AG20443 (cell line): ENCODE measurements around the gene TP53BP2.
"Not testable (repeated sequence)": the region's sequence is repeated elsewhere in the genome, so short reads cannot be mapped to it uniquely, and the experiment has no call there.

ENCODE experiments used
- DNase-seq: peaks from one replicate; pipeline ENCODE4 v3.0.0; 2012; ENCODE audit warnings: low spot score, mixed read lengths

Gene TP53BP2

GRCh38 chr1:223739366-223740037 is 106.2 kb downstream of the TP53BP2 start:
- DNase-seq, result no peak

GRCh38 chr1:223738465-223739365 is 107.0 kb downstream of the TP53BP2 start:
- no peak for DNase-seq

- no peak for DNase-seq
These were observed 108.4 kb downstream of the TP53BP2 start for GRCh38 chr1:223737342-223737741.

GRCh38 chr1:223736638-223737037 is 109.1 kb downstream of the TP53BP2 start:
- not testable (repeated sequence) for DNase-seq

- DNase-seq, result no peak
These were observed 111.6 kb downstream of the TP53BP2 start for GRCh38 chr1:223733898-223734852.

GRCh38 chr1:223732993-223733798 is 112.6 kb downstream of the TP53BP2 start:
- no peak for DNase-seq

- DNase-seq, result peak; percentile 68
These were observed 114.5 kb downstream of the TP53BP2 start for GRCh38 chr1:223731133-223731770.

- no peak for DNase-seq
These were observed 115.1 kb downstream of the TP53BP2 start for GRCh38 chr1:223730479-223731132.

- DNase-seq, result no peak
These were observed 115.8 kb downstream of the TP53BP2 start for GRCh38 chr1:223729906-223730305.
